Purkinje cell (primary cell): ENCODE results near the gene PIGBOS1. TPM values are rescaled to one million over a fixed set of nuclear protein-coding genes. Genes with fewer than 3 reads are reported as not detected.

Source experiments
- polyA plus RNA-seq: library from polyadenylated mRNA; unstranded; fragments of >200 nt; fragmentation: Nextera tagmentation; gene quantifications from 2 replicates; pipeline ENCODE4 v1.2.1, GENCODE V29; 2014

Gene PIGBOS1
- polyA plus RNA-seq: 35.2 and 44.2 TPM in 2 replicates

GRCh38 chr15:55318588-55319494, at the start of gene PIGBOS1, which contains the start of gene PIGB:
PIGBOS1 (minus strand) TSS chr15:55319123; CDS start chr15:55317792, 1,331 bp downstream.
PIGB (plus strand) TSS chr15:55319222; CDS start chr15:55319251, 29 bp downstream.

GRCh38 chr15:55289746-55290527, 29.0 kb downstream of the PIGBOS1 start, which contains the start of gene RAB27A:
RAB27A (minus strand) TSS chr15:55289813; CDS start chr15:55234934, 54,879 bp downstream.

Other genes with a start within 250 kb of the PIGBOS1 start
- gene RSL24D1, start 122.2 kb downstream of the PIGBOS1 start, polyA plus RNA-seq: 182 and 194 TPM in 2 replicates
- 4.9 and 5.6 TPM in 2 replicates for gene RAB27A, start 29.3 kb downstream of the PIGBOS1 start, polyA plus RNA-seq
- gene PIGB, start 99 bp upstream of the PIGBOS1 start, polyA plus RNA-seq: 25.1 and 37.9 TPM in 2 replicates
- gene CCPG1, start 89.2 kb upstream of the PIGBOS1 start, polyA plus RNA-seq: 212 and 225 TPM in 2 replicates
- 30.2 and 33.0 TPM in 2 replicates for gene PIERCE2, start 89.4 kb upstream of the PIGBOS1 start, polyA plus RNA-seq
- gene DNAAF4, start 189.1 kb upstream of the PIGBOS1 start, polyA plus RNA-seq: 7.7 and 10.3 TPM in 2 replicates